ENCODE measurements around the gene ZNF823.

- TF ChIP-seq CTCF (IDR thresholded peaks at IDR 0.05) (no peak), POLR2A (IDR thresholded peaks at IDR 0.05) (no peak)
Observed at GRCh38 chr19:11735375-11735774, 3.4 kb downstream of the ZNF823 start.
